ENCODE results near the gene RRAD. TPM values are rescaled to one million over a fixed set of nuclear protein-coding genes. Genes with fewer than 3 reads are reported as not detected.

RRAD gene
- polyA plus RNA-seq, 2 of the 4 experiments (the other 2 are of a cell fraction): 0.75 to 2.2 TPM

- Histone ChIP-seq H3K27ac (no peak overlapping the region), H3K4me3 (no peak overlapping the region), H3K4me2 (no peak overlapping the region), H3K9me3 (no peaks in the 10 kb centered on the region), H3K4me1 (peaks cover 30% of the 10 kb centered on the region)
- DNase-seq (ENCODE audit: low read depth in 1 of 2, low spot score in 1 of 2) (no peak), ATAC-seq (no peak), FAIRE-seq (no peak)
- CTCF ChIA-PET: interaction anchor here (0.7 to 29.9 kb wide), 6 partner anchors 19 to 231 kb away, joined by 3 to 837 read pairs (median 3); partner anchors contain the start of genes CDH16, NAE1 and PDP2
- TF ChIP-seq JUN (IDR thresholded peaks at IDR 0.05) (no peak), ZFP36 (IDR thresholded peaks at IDR 0.05; ENCODE audit: borderline replicate concordance, partially characterized antibody) (no peak), ESRRA (IDR thresholded peaks at IDR 0.05; ENCODE audit: borderline replicate concordance, low read length) (no peak), ZSCAN20 (CRISPR knock-in tag; IDR thresholded peaks at IDR 0.05) (no peak), POLR2A (IDR thresholded peaks at IDR 0.05; ENCODE audit: low read length) (no peak), JUNB (IDR thresholded peaks at IDR 0.05) (no peak), NFE2L2 (conservative IDR thresholded peaks at IDR 0.05; ENCODE audit: low read length) (no peak), RAD21 (conservative IDR thresholded peaks at IDR 0.05 in 1 of 2, IDR thresholded peaks at IDR 0.05 in 1 of 2) (no peak)
- 84% methylated on average over 3 of the region's 3 CpGs for WGBS (ENCODE audit: missing lambda C conversion rate)
- POLR2A ChIA-PET: no interaction called here
These were observed 1.5 kb downstream of the RRAD start for GRCh38 chr16:66923866-66924265.

DNA sequence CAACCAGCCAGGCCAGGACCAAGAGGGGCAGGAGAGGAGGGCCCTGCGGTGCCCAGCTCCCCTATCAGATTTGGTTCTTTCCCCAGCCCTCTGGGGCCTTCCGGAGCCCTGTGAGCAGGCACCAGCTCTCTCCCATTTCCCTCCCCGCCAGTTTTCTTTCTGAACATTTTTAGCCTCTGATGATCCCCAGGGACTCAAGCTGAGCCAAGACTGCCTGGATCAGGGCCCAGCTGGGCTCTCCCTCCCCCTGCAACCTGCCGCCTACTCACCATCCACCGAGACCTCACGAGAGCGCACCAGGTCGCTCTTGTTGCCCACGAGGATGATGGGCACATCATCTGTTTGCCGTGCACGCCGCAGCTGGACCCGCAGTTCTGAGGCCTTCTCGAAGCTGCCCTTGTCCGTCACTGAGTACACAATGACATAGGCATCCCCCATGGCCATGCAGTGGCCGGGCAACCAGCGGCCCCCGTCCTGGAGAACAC is 2.0 kb downstream of the RRAD start:
- ChIA-PET POLR2A (no interaction called here), CTCF (interaction anchor here (0.7 to 29.9 kb wide), 5 partner anchors 18 to 232 kb away, joined by 3 to 837 read pairs (median 3); partner anchors contain the start of genes CDH16, NAE1 and PDP2)
- Histone ChIP-seq H3K4me1 (peaks cover 29% of the 10 kb centered on the region), H3K27ac (no peak overlapping the region), H3K4me2 (no peak overlapping the region), H3K9me3 (no peaks in the 10 kb centered on the region), H3K4me3 (no peak overlapping the region)
- ATAC-seq (no peak), DNase-seq (ENCODE audit: low read depth in 1 of 2, low spot score in 1 of 2) (no peak), FAIRE-seq (no peak)
- 69% methylated on average over 12 of the region's 18 CpGs for WGBS (ENCODE audit: missing lambda C conversion rate)
- TF ChIP-seq RNF2 (IDR thresholded peaks at IDR 0.05; ENCODE audit: borderline replicate concordance, low read depth) (no peak), JUNB (IDR thresholded peaks at IDR 0.05) (no peak), POLR2A (IDR thresholded peaks at IDR 0.05; ENCODE audit: low read length) (no peak), CHD2 (IDR thresholded peaks at IDR 0.05; ENCODE audit: low read length, partially characterized antibody) (no peak), JUN (IDR thresholded peaks at IDR 0.05) (no peak), MYC (IDR thresholded peaks at IDR 0.05; ENCODE audit: borderline replicate concordance, low read length) (no peak), MAZ (IDR thresholded peaks at IDR 0.05; ENCODE audit: borderline replicate concordance, low read depth, low read length) (no peak), ESRRA (IDR thresholded peaks at IDR 0.05; ENCODE audit: borderline replicate concordance, low read length) (no peak), EP300 (IDR thresholded peaks at IDR 0.05) (no peak), NR3C1 (IDR thresholded peaks at IDR 0.05) (no peak)
- TF ChIP-seq, protein P1, sequence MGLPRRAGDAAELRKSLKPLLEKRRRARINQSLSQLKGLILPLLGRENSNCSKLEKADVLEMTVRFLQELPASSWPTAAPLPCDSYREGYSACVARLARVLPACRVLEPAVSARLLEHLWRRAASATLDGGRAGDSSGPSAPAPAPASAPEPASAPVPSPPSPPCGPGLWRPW (IDR thresholded peaks at IDR 0.05): no peak

GRCh38 chr16:66921729-66922450 is 3.4 kb downstream of the RRAD start:
- Histone ChIP-seq H3K4me2 (no peak overlapping the region), H3K27ac (no peak overlapping the region; a peak in 1 of 6 replicates), H3K9me3 (no peaks in the 10 kb centered on the region), H3K4me1 (peaks cover 15% of the 10 kb centered on the region; the same call in 2 of the 3 replicates), H3K4me3 (no peak overlapping the region)
- ATAC-seq (no peak), FAIRE-seq (no peak), DNase-seq (ENCODE audit: low read depth in 1 of 2, low spot score in 1 of 2) (no peak)
- ChIA-PET POLR2A (no interaction called here), CTCF (interaction anchor here (1.0 to 29.9 kb wide), 4 partner anchors 9 to 54 kb away, joined by 3 to 837 read pairs (median 4); partner anchors contain the start of genes CDH16 and PDP2)
- 82% methylated on average over 40 of the region's 42 CpGs for WGBS (ENCODE audit: missing lambda C conversion rate)
- no peak for TF ChIP-seq EP300 (IDR thresholded peaks at IDR 0.05)
- TF ChIP-seq HOXA7 (CRISPR knock-in tag; IDR thresholded peaks at IDR 0.05): no peak
- no peak for TF ChIP-seq CHD4 (IDR thresholded peaks at IDR 0.05; ENCODE audit: borderline replicate concordance)
- no peak for TF ChIP-seq HMGXB4 (CRISPR knock-in tag; IDR thresholded peaks at IDR 0.05; ENCODE audit: borderline replicate concordance)
- TF ChIP-seq PBX3 (IDR thresholded peaks at IDR 0.05): no peak
- TF ChIP-seq CEBPB (IDR thresholded peaks at IDR 0.05): no peak
- TF ChIP-seq HOXB13 (CRISPR knock-in tag; IDR thresholded peaks at IDR 0.05; ENCODE audit: low read depth): no peak
- TF ChIP-seq JUN (IDR thresholded peaks at IDR 0.05): no peak
- no peak for TF ChIP-seq TP53 (CRISPR knock-in tag; IDR thresholded peaks at IDR 0.05)
- TF ChIP-seq, protein P2, sequence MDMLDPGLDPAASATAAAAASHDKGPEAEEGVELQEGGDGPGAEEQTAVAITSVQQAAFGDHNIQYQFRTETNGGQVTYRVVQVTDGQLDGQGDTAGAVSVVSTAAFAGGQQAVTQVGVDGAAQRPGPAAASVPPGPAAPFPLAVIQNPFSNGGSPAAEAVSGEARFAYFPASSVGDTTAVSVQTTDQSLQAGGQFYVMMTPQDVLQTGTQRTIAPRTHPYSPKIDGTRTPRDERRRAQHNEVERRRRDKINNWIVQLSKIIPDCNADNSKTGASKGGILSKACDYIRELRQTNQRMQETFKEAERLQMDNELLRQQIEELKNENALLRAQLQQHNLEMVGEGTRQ (IDR thresholded peaks at IDR 0.05): no peak
- no peak for TF ChIP-seq EHF (CRISPR knock-in tag; IDR thresholded peaks at IDR 0.05)
- no peak for TF ChIP-seq MAZ (IDR thresholded peaks at IDR 0.05; ENCODE audit: borderline replicate concordance, low read depth, low read length)
- no peak for TF ChIP-seq RAD21 (conservative IDR thresholded peaks at IDR 0.05 in 1 of 2, IDR thresholded peaks at IDR 0.05 in 1 of 2)
- no peak for TF ChIP-seq PHF8 (IDR thresholded peaks at IDR 0.05; ENCODE audit: borderline replicate concordance, low read depth)
- no peak for TF ChIP-seq JUNB (IDR thresholded peaks at IDR 0.05)
- TF ChIP-seq, protein P1 (IDR thresholded peaks at IDR 0.05): no peak
- no peak for TF ChIP-seq ZC3H11A (IDR thresholded peaks at IDR 0.05)
